DOHH2 (cell line): Measurements from ENCODE around the gene CDK5RAP3.

ENCODE experiments used
- H3F3A ChIP-seq: fragments of 200-600 bp; sonication (generic), shearing (Covaris generic); 2 replicates; pipeline ENCODE4 v1.6.0; 2016; ENCODE audit warnings: antibody characterized with exemption, mild to moderate bottlenecking; ENCODE audit not compliant: control insufficient read depth, insufficient read depth
- H3K27ac ChIP-seq: fragments of 200-600 bp; sonication (generic); 2 replicates; pipeline ENCODE4 v1.5.1; 2014; ENCODE audit warnings: low read depth, mild to moderate bottlenecking, low read length, moderate library complexity
- H3K27me3 ChIP-seq: fragments of 200-600 bp; sonication (generic); 2 replicates; pipeline ENCODE4 v1.6.1; 2014; ENCODE audit warnings: mild to moderate bottlenecking, low read length, mixed read lengths; ENCODE audit not compliant: control insufficient read depth
- H3K36me3 ChIP-seq: fragments of 200-600 bp; sonication (generic); 2 replicates; pipeline ENCODE4 v1.6.1; 2014; ENCODE audit warnings: mild to moderate bottlenecking, low read length, moderate library complexity, mixed read lengths; ENCODE audit not compliant: control insufficient read depth
- H3K4me1 ChIP-seq: fragments of 200-600 bp; sonication (generic); 2 replicates; pipeline ENCODE4 v1.6.1; 2014; ENCODE audit warnings: mild to moderate bottlenecking, low read length, mixed read lengths; ENCODE audit not compliant: control insufficient read depth
- H3K4me2 ChIP-seq: fragments of 200-600 bp; sonication (generic); 2 replicates; pipeline ENCODE4 v1.6.0; 2014; ENCODE audit warnings: mild to moderate bottlenecking, low read length, moderate library complexity
- H3K4me3 ChIP-seq: fragments of 200-600 bp; sonication (generic); 2 replicates; pipeline ENCODE4 v1.5.1; 2014; ENCODE audit warnings: mild to moderate bottlenecking, low read length, mixed read lengths
- H3K79me2 ChIP-seq: fragments of 200-600 bp; sonication (generic); 2 replicates; pipeline ENCODE4 v1.6.1; 2014; ENCODE audit warnings: mild to moderate bottlenecking, low read length, mixed read lengths; ENCODE audit not compliant: control insufficient read depth
- H3K9me2 ChIP-seq: fragments of 200-600 bp; sonication (generic); replicated peaks from 2 replicates; pipeline ENCODE4 v1.6.1; 2014; ENCODE audit warnings: mild to moderate bottlenecking, low read length, mixed read lengths; ENCODE audit not compliant: control insufficient read depth
- H3K9me3 ChIP-seq: fragments of 200-600 bp; sonication (generic); 2 replicates; pipeline ENCODE4 v1.6.1; 2014; ENCODE audit warnings: antibody characterized with exemption, low read length, mixed read lengths; ENCODE audit not compliant: control insufficient read depth, insufficient read depth
- H4K20me1 ChIP-seq: fragments of 200-600 bp; sonication (generic); 2 replicates; pipeline ENCODE4 v1.6.0; 2014; ENCODE audit warnings: low read depth, mild to moderate bottlenecking, antibody characterized with exemption, low read length, moderate library complexity; ENCODE audit not compliant: control insufficient read depth, insufficient read depth
- CTCF ChIP-seq: fragments of 200-600 bp; sonication (generic); IDR thresholded peaks from one replicate; pipeline ENCODE4 v1.5.1; 2014; ENCODE audit warnings: antibody characterized with exemption, mild to moderate bottlenecking, low read depth, low read length; ENCODE audit not compliant: poor library complexity, severe bottlenecking
- EZH2phosphoT487 ChIP-seq: fragments of 200-600 bp; sonication (generic); IDR thresholded peaks from 2 replicates; pipeline ENCODE4 v1.6.1; 2017; ENCODE audit warnings: borderline replicate concordance, mild to moderate bottlenecking, antibody characterized with exemption, low read length, moderate library complexity, mixed read lengths

CDK5RAP3 gene

DNA sequence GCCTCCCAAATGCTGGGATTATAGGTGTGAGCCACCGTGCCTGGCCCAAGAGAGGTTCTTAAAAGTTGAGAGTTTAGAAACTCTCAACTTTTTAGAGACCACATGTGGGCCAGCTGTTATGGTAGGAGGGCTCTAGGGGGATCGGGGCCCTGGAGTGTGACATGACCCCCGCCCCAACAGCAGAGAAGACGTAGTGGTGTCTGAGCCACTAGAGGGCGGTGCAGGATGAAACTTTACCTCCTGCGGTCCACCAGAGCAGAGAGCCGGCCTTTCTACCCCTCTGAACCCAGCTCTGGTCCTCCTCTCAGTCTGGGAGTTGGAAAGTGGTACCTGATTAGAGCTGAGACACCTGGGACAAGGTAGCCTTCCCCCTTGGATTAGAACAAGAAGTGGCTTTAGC lies 7.4 kb downstream of the CDK5RAP3 start:
- peaks cover 88% of the 10 kb centered on the region for H3K36me3 ChIP-seq
- H4K20me1 ChIP-seq = 0 out of 2 replicates have a peak, but pooled peaks cover 4% of the 10 kb centered on the region

DNA sequence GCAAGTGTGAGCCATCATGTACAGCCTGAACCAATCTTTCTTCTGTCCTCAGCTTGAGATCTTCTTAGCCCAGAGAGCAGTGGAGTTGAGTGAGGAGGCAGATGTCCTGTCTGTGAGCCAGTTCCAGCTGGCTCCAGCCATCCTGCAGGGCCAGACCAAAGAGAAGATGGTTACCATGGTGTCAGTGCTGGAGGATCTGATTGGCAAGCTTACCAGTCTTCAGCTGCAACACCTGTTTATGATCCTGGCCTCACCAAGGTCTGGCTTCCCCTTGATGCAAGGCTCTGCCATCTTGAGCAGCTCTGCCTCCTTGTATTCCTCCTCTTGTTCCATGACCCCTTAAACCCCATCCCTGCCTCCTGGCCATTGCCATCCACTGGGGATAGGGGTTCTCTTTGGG lies 9.6 kb downstream of the CDK5RAP3 start:
- no peaks in the 10 kb centered on the region for H3K9me3 ChIP-seq
- no peak overlapping the region for H3K27ac ChIP-seq
- H3K36me3 ChIP-seq = peaks cover 70% of the 10 kb centered on the region
- no peak for TF ChIP-seq CTCF
- no peak for TF ChIP-seq EZH2phosphoT487
- no peaks in the 10 kb centered on the region for H3K9me2 ChIP-seq
- H3F3A ChIP-seq = no peaks in the 10 kb centered on the region
- H4K20me1 ChIP-seq = 0 out of 2 replicates have a peak, but pooled peaks cover 4% of the 10 kb centered on the region
- no peaks in the 10 kb centered on the region for H3K79me2 ChIP-seq
- H3K4me2 ChIP-seq = no peak overlapping the region
- H3K4me3 ChIP-seq = no peak overlapping the region
- H3K4me1 ChIP-seq = 0 out of 2 replicates have a peak, but pooled peaks cover 2% of the 10 kb centered on the region
- no peaks in the 10 kb centered on the region for H3K27me3 ChIP-seq

More for the DNA sequence above, 7.4 kb downstream of the CDK5RAP3 start:
- H3K4me2 ChIP-seq = no peak overlapping the region
- no peaks in the 10 kb centered on the region for H3K9me3 ChIP-seq
- no peak for TF ChIP-seq EZH2phosphoT487
- peak; percentile 80 for TF ChIP-seq CTCF
- H3K9me2 ChIP-seq = no peaks in the 10 kb centered on the region
- H3K27me3 ChIP-seq = no peaks in the 10 kb centered on the region
- H3F3A ChIP-seq = no peaks in the 10 kb centered on the region
- H3K4me1 ChIP-seq = 0 out of 2 replicates have a peak, but pooled peaks cover 2% of the 10 kb centered on the region
- no peak overlapping the region for H3K4me3 ChIP-seq
- H3K27ac ChIP-seq = no peak overlapping the region
- no peaks in the 10 kb centered on the region for H3K79me2 ChIP-seq

DNA sequence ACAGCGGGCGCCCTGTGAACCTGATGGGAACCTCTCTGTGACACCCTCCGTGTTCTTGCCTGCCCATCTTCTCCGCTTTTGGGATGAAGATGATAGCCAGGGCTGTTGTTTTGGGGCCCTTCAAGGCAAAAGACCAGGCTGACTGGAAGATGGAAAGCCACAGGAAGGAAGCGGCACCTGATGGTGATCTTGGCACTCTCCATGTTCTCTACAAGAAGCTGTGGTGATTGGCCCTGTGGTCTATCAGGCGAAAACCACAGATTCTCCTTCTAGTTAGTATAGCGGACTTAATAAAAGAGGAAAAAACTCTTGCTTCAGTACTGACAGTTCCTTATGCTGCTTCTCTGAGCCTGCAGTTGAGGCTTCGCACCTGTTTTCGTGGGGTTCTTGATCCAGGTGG lies 10.5 kb downstream of the CDK5RAP3 start:
- no peak overlapping the region for H3K4me3 ChIP-seq
- H4K20me1 ChIP-seq = 0 out of 2 replicates have a peak, but pooled peaks cover 4% of the 10 kb centered on the region
- H3K4me2 ChIP-seq = no peak overlapping the region
- peaks cover 64% of the 10 kb centered on the region for H3K36me3 ChIP-seq
- no peak overlapping the region for H3K27ac ChIP-seq
- H3K9me3 ChIP-seq = no peaks in the 10 kb centered on the region
- 0 out of 2 replicates have a peak, but pooled peaks cover 2% of the 10 kb centered on the region for H3K4me1 ChIP-seq
- no peaks in the 10 kb centered on the region for H3K27me3 ChIP-seq
- H3K9me2 ChIP-seq = no peaks in the 10 kb centered on the region
- H3K79me2 ChIP-seq = no peaks in the 10 kb centered on the region
- TF ChIP-seq EZH2phosphoT487 (no peak), CTCF (no peak)
- H3F3A ChIP-seq = no peaks in the 10 kb centered on the region
